ENCODE results near the gene ITIH5.

ITIH5 gene

DNA sequence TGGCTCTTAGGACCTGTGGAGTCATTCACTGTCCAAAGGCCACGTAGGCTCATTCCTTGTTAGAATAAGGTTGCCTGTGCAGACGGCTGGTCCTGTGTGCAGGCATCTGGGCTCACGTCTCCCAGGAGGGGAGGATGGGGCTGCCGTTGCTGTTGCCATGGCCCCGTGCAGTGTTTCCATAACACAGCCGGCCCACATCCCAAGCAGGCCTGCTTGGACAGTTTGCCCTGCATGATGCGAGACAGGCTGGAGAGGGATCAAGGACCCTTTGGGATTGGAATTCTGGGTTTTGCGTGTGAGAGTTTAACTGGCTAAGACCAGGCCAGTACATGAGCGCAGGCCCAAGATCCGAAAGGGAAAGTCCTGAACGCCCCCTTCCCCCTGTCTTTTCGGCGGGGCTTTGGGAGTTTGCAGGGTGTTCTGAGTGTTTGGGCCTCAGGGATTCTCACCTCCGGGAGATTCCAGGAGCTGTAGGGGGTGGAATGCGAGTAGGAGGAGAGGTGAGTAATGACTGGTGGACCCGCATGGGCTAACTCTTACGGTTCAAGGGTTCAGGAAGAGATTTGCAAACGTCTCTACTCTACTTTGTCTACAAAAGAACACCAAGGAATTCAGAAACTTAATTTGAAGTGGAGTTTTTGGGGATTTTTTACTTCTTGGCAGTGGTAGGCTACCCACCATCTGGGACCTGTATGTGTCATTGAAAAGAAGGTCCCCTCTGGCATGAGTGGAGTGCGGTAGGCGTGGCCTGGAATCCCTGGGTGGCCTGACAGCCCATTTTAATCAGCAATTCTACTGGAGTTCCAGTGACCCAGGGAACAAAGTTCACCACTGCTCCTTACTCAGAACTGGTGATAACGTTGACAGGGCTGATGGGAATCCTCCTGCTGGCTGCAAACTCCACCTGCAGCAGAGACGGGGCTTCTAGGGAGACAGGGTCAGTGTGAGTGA lies 125.4 kb downstream of the ITIH5 start:
- no peak overlapping the region for H3K4me3 ChIP-seq (ENCODE audit: low read depth, low read length)
- no peak for TF ChIP-seq CTCF (IDR thresholded peaks at IDR 0.05; ENCODE audit: low read depth, low read length)

DNA sequence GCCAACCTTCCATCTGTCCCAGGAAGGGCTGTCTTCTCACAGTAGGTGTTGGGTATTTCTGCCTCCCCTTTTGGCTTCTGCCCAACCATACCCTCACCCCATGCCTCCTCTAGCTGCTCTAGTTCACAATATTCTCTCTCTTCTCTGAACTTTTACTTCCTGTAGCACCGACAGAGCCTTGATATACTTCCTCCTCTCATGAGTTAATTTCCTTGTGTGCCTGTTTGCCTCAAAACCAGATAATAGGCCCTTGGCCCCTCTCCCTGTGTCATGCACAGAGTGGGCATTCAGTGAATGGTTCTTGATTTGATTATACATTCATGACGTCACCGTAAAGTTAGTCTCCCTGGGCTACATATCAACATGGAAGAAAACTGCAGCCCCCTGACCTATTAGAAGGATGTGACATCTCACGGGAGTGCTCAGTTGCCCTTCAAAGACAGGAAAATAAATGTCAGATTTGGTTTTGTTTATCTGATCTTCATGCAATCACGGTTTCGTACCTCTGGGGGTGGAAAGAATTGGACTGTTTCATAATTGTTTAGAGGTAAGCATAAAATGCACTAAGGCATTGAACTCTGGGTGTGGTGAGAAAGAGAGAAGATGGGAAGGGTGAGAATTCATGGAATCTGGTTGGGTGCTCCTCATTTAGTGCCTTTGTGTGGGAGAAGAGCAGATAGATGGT lies 127.7 kb downstream of the ITIH5 start:
- TF ChIP-seq CTCF (IDR thresholded peaks at IDR 0.05; ENCODE audit: low read depth, low read length) = no peak
- H3K4me3 ChIP-seq (ENCODE audit: low read depth, low read length) = no peak overlapping the region

- no peak for TF ChIP-seq CTCF (IDR thresholded peaks at IDR 0.05; ENCODE audit: low read depth, low read length)
- no peak overlapping the region for H3K4me3 ChIP-seq (ENCODE audit: low read depth, low read length)
Measured at GRCh38 chr10:7537126-7537525, 129.6 kb downstream of the ITIH5 start.

- TF ChIP-seq CTCF (IDR thresholded peaks at IDR 0.05; ENCODE audit: low read depth, low read length) = no peak
- no peak overlapping the region for H3K4me3 ChIP-seq (ENCODE audit: low read depth, low read length)
Measured at GRCh38 chr10:7534480-7534852, 132.3 kb downstream of the ITIH5 start.

DNA sequence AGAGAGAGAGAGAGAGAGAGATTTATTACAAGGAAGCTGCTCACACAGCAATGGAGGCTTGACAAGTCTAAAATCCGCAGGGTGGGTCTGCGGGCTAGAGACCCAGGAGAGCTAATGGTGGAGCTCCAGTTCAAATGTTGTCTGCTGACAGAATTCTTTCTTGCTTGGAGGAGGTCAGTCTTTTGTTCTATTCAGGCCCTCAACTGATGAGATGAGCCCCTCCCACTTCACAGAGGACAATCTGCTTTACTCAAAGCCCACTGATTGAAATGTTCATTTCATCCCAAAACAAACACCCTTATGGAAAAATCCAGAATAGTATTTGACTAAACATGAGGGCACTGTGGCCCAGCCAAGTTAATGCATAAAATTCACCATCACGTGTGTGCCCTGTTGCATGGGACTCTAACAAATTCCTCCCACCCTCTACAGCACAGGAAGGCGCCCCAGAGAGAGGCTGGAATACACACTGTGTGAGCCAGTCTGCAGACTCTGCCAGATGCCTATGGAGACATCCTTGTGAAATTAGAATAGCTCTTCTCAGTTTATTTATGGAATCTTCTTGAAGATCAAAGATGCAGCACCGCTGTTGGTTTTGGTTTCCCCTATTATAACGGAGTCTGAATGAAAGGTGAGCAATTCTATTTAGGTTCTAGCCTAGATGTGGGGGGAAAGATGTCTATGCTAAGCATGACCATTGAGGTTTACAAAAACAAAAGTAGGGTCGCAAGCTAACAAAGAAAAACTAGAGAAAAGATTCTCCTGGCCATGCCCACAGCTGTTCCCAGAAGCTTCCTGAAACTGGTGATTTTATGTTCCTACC lies 132.9 kb downstream of the ITIH5 start:
- H3K4me3 ChIP-seq (ENCODE audit: low read depth, low read length) = no peak overlapping the region
- TF ChIP-seq CTCF (IDR thresholded peaks at IDR 0.05; ENCODE audit: low read depth, low read length) = no peak

GRCh38 chr10:7532723-7533498 lies 133.9 kb downstream of the ITIH5 start:
- no peak for TF ChIP-seq CTCF (IDR thresholded peaks at IDR 0.05; ENCODE audit: low read depth, low read length)
- H3K4me3 ChIP-seq (ENCODE audit: low read depth, low read length) = no peak overlapping the region

Measured in WI38 (cell line).